Astrocyte (in vitro differentiated cells and primary cell): ENCODE measurements around the gene SAMD4A.

ENCODE experiments used
- CTCF ChIP-seq: IDR thresholded peaks from 2 replicates; pipeline ENCODE4 v1.5.1; 2011; ENCODE audit warnings: low read depth, mild to moderate bottlenecking, inconsistent platforms, low read length, moderate library complexity; ENCODE audit not compliant: insufficient read depth
- EZH2 ChIP-seq: IDR thresholded peaks from 2 replicates; pipeline ENCODE4 v1.6.1; 2012; ENCODE audit warnings: mild to moderate bottlenecking, low read length, inconsistent platforms; ENCODE audit not compliant: insufficient read depth

GRCh38 chr14:54767450-54767849, 200.5 kb downstream of the SAMD4A start:
- no peak for TF ChIP-seq CTCF
- TF ChIP-seq EZH2: no peak
